ENCODE results near the gene CDX2. TPM values are rescaled to one million over a fixed set of nuclear protein-coding genes. Genes with fewer than 3 reads are reported as not detected.

The CDX2 gene
- total RNA-seq, 1 experiment from 2014 or later = 5.1 TPM

GRCh38 chr13:27917121-27917947 is 51.8 kb downstream of the CDX2 start:
- Histone ChIP-seq H3K27me3 (ENCODE audit: control insufficient read depth, insufficient read depth, low read length) (no peaks in the 10 kb centered on the region), H3K36me3 (ENCODE audit: control insufficient read depth, insufficient read depth, low read length) (no peaks in the 10 kb centered on the region), H3K4me3 (ENCODE audit: low read depth in 2 of 2, low read length in 2 of 2) (peak overlapping the region; percentile 35 to 57), H3K27ac (ENCODE audit: low read length) (peak overlapping the region; percentile 86), H3K4me1 (ENCODE audit: control insufficient read depth, insufficient read depth, low read length) (peaks cover 3% of the 10 kb centered on the region; the same call in 1 of the 2 replicates), H3K9me3 (ENCODE audit: control insufficient read depth, insufficient read depth, low read depth, low read length) (no peaks in the 10 kb centered on the region)
- no TSS peak for BruUV-seq (replicated peaks)
- no peak for TF ChIP-seq SIN3A (IDR thresholded peaks at IDR 0.05; ENCODE audit: borderline replicate concordance, insufficient read depth, low read depth, low read length)
- TF ChIP-seq POLR2AphosphoS5 (IDR thresholded peaks at IDR 0.05; ENCODE audit: low read depth, low read length) = no peak
- no peak for TF ChIP-seq CTCF (IDR thresholded peaks at IDR 0.05)
- TF ChIP-seq TCF7L2 (IDR thresholded peaks at IDR 0.05; ENCODE audit: low read depth, low read length) = no peak
- TF ChIP-seq REST (IDR thresholded peaks at IDR 0.05; ENCODE audit: insufficient read depth in 1 of 2, low read depth in 2 of 2, low read length in 1 of 2) = no peak
- ChIA-PET CTCF (interaction anchor here (0.6 kb wide), 2 partner anchors 37 to 100 kb away, joined by 3 to 5 read pairs; no protein-coding TSS in a partner anchor), POLR2A (no interaction called here)
- intact Hi-C loops (cut with micrococcal nuclease; ENCODE audit: unreplicated experiment) = no loop called here
- DNase-seq (ENCODE audit: low read depth, low spot score) (no peak), ATAC-seq (no peak)
- in situ Hi-C loops (cut with HindIII; ENCODE audit: low pct_unique_long_range_greater_than_20kb, low sequenced_read_pairs) = no loop called here

- no peaks in the 10 kb centered on the region for H3K27me3 ChIP-seq (ENCODE audit: control insufficient read depth, insufficient read depth, low read length)
- TF ChIP-seq POLR2AphosphoS5 (IDR thresholded peaks at IDR 0.05; ENCODE audit: low read depth, low read length) = no peak
- H3K36me3 ChIP-seq (ENCODE audit: control insufficient read depth, insufficient read depth, low read length) = no peaks in the 10 kb centered on the region
- ChIA-PET POLR2A (interaction anchor here (0.6 kb wide), 1 partner anchor 50 kb away, joined by 4 read pairs; no protein-coding TSS in a partner anchor), CTCF (interaction anchor here (0.6 to 1.0 kb wide), 2 partner anchors 39 to 46 kb away, joined by 6 to 7 read pairs; no protein-coding TSS in a partner anchor)
- H3K9me3 ChIP-seq (ENCODE audit: control insufficient read depth, insufficient read depth, low read depth, low read length) = no peaks in the 10 kb centered on the region
- no TSS peak for BruUV-seq (replicated peaks)
- H3K27ac ChIP-seq (ENCODE audit: low read length) = peak overlapping the region; percentile 78
- DNase-seq (ENCODE audit: low read depth, low spot score) (no peak), ATAC-seq (no peak)
- in situ Hi-C loops (cut with HindIII; ENCODE audit: low pct_unique_long_range_greater_than_20kb, low sequenced_read_pairs) = no loop called here
- intact Hi-C loops (cut with micrococcal nuclease; ENCODE audit: unreplicated experiment) = no loop called here
- H3K4me3 ChIP-seq (ENCODE audit: low read depth in 2 of 2, low read length in 2 of 2) = no peak overlapping the region
- H3K4me1 ChIP-seq (ENCODE audit: control insufficient read depth, insufficient read depth, low read length) = no peaks in the 10 kb centered on the region; the same call in 1 of the 2 replicates
Measured at GRCh38 chr13:27915301-27916207, 53.6 kb downstream of the CDX2 start.
